Upper lobe of left lung (tissue), 4 donors: ENCODE data around the gene CDK4.

Experiments
- EP300 ChIP-seq, 4 donors: sonication (generic); formaldehyde crosslinking; IDR thresholded peaks; one replicate each; pipeline ENCODE4 v1.5.1; 2017; ENCODE audit warnings: antibody characterized with exemption in 4 of 4, control low read depth in 2 of 4
- TF ChIP-seq, protein P1 (sequence below), 6 experiments: fragments of 450-650 bp in 4 of 6; fragments of 200-600 bp in 2 of 6; sonication (generic) in 2 of 6; IDR thresholded peaks; one replicate each; pipeline ENCODE4 v1.5.1; 2016 to 2019; ENCODE audit warnings: antibody characterized with exemption in 6 of 6

GRCh38 chr12:57700317-57700716 is 51.8 kb downstream of the CDK4 start:
- TF ChIP-seq EP300 (IDR thresholded peaks at IDR 0.05) = no peak
- TF ChIP-seq, protein P1, sequence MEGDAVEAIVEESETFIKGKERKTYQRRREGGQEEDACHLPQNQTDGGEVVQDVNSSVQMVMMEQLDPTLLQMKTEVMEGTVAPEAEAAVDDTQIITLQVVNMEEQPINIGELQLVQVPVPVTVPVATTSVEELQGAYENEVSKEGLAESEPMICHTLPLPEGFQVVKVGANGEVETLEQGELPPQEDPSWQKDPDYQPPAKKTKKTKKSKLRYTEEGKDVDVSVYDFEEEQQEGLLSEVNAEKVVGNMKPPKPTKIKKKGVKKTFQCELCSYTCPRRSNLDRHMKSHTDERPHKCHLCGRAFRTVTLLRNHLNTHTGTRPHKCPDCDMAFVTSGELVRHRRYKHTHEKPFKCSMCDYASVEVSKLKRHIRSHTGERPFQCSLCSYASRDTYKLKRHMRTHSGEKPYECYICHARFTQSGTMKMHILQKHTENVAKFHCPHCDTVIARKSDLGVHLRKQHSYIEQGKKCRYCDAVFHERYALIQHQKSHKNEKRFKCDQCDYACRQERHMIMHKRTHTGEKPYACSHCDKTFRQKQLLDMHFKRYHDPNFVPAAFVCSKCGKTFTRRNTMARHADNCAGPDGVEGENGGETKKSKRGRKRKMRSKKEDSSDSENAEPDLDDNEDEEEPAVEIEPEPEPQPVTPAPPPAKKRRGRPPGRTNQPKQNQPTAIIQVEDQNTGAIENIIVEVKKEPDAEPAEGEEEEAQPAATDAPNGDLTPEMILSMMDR (IDR thresholded peaks at IDR 0.05) = no peak
